Epithelial cell of umbilical artery (primary cell): ENCODE measurements around the gene RAB29. TPM values are rescaled to one million over a fixed set of nuclear protein-coding genes. Genes with fewer than 3 reads are reported as not detected.

Experiments used
- total RNA-seq: library from RNA; depleted of rRNA; stranded (reverse); fragments of >200 nt; gene quantifications from 2 replicates; pipeline ENCODE4 v1.2.3, GENCODE V29; 2014

Gene RAB29
- total RNA-seq = 19.5 and 30.7 TPM in 2 replicates

GRCh38 chr1:205775015-205775716, at the start of gene RAB29:
TSS of gene RAB29 (minus strand) at chr1:205775482. CDS start at chr1:205774956, 526 bp downstream.

GRCh38 chr1:205812878-205813754, 37.8 kb upstream of the RAB29 start, which contains the start of gene SLC41A1:
TSS of gene SLC41A1 (minus strand) at chr1:205813198. CDS start at chr1:205810441, 2,757 bp downstream.

GRCh38 chr1:205750138-205751035, 24.9 kb downstream of the RAB29 start, which contains the start of gene NUCKS1:
TSS of gene NUCKS1 (minus strand) at chr1:205750182. CDS start at chr1:205749973, 209 bp downstream.

Other genes with a start within 250 kb of the RAB29 start
- gene ELK4, start 143.5 kb downstream of the RAB29 start, total RNA-seq = 17.9 and 25.4 TPM in 2 replicates
- 8.2 and 8.8 TPM in 2 replicates for gene SLC45A3, start 95.0 kb downstream of the RAB29 start, total RNA-seq
- gene NUCKS1, start 25.3 kb downstream of the RAB29 start, total RNA-seq = 143 and 144 TPM in 2 replicates
- 12.3 and 21.3 TPM in 2 replicates for gene SLC41A1, start 37.7 kb upstream of the RAB29 start, total RNA-seq
- gene PM20D1, start 74.7 kb upstream of the RAB29 start, total RNA-seq = not detected in 2 replicates
- not detected in 2 replicates for gene SLC26A9, start 168.0 kb upstream of the RAB29 start, total RNA-seq
- gene RAB7B, start 227.9 kb upstream of the RAB29 start, total RNA-seq = 0.15 TPM in 1 of 2 replicates, not detected in the other
- gene CTSE, start 248.4 kb upstream of the RAB29 start, total RNA-seq = not detected in 2 replicates